GM18508 (cell line): ENCODE results near the gene BCL2L1.
"Not testable (repeated sequence)": the region's sequence is repeated elsewhere in the genome, so short reads cannot be mapped to it uniquely, and the experiment has no call there.

Experiments used
- ATAC-seq: cut with Tn5 transposase; IDR thresholded peaks from one replicate; pipeline ENCODE4 v1.9.1; 2021; ENCODE audit warnings: moderate number of reproducible peaks; ENCODE audit not compliant: insufficient read depth, unreplicated experiment

BCL2L1 gene

DNA sequence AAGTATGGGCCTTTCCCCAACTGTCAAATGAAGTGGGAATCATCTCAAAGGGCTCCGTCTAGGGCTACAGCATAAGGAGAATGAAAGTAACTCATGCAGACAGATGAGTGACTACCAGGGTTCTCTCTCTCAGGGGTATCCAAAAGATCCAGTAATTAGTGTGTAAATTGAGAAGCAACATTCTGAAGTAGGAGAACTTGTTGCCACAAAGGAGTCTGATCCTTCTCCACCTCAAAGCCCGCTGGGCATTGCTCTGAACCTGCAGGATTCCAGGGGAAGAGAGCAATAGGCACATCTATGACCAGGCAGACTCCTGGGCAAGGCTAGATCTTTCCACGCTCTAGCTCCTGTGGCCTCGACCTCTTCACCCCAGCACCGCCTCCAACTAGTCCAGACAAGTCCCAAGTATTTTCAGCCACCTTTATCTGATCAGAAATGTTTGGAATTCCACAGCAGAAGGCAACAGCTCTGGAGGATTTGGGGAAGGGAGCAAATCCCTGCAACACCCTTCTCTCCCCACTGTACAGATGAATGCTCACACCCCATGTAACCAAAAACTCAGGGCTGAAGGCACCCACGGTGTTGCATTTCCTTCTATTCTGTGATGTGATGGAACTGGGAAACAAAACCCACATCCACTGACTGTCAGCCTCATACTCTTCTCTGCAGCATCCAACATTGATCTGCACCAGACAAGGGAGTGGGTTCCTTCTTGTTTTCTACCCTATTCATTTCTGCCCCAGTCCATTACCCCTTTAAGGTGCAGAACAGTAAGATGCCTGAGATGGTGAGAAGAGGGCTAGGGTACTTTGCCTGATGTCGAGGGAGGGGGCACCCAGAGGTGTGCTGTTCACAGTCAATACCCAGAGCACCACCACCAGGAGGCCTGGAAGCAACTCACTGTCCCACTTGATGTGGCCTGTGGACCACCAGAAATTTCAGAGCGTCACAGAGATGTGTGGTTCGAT, 44.0 kb downstream of the BCL2L1 start:
- ATAC-seq: no peak

DNA sequence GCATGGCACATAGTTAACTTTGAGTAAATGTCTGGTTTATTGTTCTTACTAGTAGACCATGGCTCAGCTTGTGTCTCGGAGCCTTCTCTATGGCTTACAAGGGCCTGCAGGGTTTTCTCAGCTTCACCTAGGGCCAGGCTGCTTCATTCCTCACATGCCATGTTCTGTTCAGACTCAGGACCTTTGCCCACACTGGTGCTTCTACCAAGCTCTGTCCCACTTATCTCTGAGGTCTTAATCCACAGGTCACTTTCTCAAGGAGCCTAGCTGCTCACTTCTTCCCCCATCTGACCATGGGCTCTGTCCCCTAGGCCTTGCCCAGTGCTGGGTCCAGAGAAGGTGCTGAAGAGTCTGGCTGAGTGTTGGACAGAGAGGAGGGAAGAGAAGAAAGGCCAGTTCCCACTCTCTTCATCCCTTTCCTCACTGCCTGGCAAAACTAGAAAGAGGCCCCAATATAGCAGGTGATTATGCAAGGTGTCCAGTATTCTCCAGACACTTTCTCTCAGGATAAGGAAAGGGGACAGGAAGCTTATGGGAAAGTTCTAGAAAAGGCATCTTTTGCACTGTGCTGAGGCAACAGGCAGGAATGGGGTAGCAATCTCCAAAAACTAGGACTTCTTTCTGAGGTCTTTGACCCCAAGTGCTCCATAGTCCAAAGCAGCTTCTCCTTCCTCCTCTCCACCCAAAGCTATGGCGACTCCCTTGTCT, 45.0 kb downstream of the BCL2L1 start:
- no peak for ATAC-seq

DNA sequence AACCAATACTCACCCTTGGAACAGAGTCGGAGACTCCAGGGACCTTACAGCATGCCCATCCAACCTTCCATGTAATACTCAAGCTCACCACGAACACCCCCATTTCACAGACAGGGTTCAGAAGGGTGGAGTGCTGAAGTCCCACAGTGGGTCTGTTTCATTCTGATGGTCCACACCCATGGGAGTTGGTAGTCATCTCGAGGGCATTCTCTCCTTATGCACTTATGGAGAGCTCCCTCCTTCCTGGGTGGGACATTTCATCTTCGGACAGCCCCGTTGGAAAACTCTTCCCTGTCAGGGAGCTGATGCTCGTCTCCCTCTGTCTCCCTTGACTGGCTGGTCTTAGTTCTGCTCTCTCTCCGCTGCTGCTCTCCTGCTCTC, 46.1 kb downstream of the BCL2L1 start:
- ATAC-seq: no peak

DNA sequence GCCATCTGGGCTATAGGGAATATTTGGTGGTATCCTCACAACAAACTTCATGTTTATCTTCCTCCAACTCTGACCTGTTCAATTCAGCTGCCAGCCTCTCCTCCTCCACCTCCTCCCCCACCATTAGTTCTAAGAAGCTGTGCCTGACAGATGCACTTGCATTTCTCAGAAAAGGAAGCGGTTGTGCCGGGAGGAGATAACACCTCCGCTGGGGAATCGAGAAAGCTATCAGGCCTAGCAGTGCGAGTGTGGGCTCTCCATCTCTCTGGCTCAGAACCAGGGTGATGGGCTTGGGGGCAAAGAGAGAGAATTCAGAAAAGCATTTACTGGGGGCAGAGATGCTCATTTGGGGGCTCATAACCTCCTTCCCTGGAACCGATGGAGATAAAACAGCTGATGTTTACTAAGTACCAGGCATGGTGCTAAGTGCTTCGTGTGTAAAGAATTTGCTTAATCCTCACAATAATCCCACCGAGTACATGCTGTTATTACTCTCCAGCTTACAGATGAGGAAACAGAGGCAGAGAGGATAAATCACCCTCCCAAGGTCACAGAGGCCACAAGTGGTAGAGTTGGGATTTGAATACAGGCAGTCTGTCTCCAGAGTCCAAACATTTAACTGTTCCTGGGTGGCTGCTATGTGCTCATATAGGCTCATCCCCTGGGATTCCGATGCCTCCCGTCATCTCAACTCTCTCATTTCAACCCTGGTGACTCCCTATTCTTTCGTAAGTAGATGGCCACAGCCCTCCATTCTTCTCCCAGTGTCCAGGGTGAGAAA, 46.6 kb downstream of the BCL2L1 start:
- ATAC-seq: no peak

DNA sequence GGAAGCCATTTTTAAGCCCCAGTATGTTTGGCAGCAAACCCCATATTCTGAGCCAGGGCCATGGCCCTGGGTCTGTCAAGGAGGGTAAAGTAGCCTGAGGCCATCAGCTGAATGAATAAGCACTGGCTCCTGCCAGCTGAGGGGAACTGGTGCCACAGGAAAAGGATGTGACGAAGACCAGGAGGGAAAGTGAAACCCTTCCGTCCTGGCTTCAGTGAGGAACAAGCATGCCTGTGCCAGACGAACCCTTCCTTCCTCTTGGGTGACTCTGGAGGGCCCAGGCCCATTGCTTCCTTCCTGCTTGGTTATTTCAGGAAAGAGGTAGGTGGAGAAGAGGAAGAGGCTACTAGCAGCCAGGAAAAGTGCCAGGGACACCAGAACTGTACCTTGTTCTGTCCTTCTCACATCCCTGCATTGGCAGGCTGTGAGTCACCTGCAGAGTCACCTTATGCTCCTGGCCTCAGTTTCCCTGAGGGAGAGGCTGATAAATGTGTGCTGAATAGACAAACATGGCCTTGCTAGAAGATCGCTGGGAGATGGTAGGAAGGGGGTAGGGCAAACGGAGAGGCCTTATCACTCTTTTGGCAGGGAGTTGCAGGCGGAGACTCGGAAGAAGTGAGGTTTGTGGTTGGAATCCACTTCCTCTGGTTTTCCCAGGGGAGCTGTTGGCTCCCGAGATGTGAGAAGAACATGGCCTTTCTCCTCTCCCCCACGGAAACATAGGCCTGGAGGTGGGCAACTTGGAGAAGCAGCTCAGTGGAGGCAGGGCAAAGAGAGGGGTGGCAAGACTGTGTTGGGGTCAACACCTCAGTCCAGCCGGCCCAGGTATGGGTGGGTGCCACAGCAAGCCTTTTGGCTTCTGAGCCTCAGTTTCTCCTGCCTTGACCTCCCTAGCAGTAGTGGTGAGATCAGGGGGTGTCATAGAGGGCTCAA, 47.5 kb downstream of the BCL2L1 start:
- no peak for ATAC-seq

DNA sequence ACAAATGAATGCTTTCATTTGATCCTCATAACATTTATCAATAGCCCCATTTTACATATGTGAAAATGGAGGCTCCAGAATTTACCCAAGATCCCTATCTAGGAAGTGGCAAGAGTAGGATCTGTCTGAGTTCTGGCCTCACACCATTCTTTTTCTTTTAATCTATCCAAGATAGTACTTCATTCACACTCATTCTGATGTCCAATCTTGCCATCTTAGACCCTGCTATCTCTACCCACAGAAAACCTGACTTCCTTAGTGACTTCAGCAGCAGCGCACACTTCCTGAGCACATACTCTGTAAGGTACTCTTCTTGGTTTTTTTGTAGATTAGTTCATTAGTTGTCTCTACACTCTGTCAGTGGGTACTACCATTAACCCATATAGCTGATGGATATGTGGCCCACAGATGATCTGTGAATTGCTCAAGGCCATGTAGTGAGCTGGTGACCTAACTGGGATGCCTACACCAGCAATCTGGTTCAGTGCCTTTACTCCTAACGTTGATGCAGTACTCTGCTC, 48.7 kb downstream of the BCL2L1 start:
- ATAC-seq: no peak

DNA sequence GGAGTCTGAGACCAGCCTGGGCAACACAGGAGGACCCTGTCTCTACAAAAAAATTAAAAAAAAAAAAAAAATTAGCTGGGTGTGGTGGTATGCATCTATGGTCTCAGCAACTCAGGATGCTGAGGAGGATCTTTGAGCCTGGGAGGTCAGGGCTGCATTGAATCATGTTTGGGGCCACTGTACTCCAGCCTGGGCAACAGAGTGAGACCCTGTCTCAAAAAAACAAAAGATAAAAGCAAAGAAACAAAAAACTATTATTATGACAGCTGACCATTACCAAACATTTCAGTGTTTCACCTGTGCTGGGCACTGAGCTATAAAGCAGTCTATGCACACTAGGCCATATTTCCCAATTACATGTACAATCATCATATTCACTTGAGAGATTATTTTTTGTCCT, 49.2 kb downstream of the BCL2L1 start:
- no peak for ATAC-seq

DNA sequence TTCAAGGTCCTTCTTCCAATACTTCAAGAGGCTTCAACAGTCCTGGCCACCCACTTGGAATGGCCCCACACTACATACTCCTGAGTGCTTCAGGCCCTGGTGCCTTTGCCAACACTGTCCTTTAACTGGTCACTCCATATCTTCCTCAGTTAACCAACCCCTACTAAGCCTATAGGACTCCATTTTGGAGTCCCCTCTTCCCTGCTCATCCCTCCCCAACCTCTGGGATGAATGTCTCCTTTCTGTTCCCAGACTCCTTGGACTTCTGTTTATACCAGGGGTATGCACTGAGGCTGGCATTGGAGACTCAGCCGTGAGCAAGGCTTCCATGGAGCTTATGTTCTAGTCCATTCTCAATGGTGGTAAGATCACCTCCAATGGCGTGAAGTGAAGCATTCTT, 51.3 kb downstream of the BCL2L1 start:
- no peak for ATAC-seq

DNA sequence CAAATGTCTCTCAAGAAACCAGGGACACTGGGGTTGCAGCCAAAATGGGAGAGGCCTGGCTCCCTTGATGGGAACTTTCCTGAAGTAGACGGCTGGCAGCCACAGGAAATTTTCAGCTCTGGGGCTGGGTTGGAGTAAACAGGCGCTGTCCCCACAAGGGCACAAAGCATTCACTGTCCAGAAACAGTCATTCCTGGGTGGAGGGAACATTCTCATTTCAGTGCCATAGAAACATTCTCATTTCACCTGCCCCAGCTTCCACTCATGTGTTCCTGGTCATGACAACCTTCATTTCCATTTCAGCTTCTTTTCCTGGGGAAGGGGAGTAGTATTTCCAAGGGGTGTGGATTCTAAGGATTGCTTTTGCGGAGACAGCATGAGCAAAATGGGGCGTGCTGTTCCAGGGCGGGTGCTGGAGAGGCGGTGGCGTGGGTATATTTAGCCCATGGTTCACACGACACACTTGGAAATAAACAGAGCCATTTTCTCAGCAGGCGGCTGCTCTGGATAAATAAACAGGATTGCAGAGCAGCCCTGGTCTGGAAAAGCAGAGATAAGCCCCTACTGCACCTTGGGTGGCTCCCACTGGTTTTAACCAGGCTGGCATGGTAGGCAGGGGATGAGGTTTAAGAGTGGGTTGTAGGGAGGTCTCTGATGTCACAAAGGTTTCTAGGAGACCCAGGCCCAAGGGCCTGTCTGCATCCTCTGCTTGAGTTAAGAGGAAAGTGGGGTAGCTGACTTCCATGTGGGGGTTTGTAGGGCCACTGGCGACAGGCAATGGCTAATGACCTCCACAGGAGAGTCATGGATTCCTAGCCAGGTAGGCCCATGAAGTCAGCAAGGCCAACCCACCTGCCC, 52.1 kb downstream of the BCL2L1 start:
- ATAC-seq: no peak

DNA sequence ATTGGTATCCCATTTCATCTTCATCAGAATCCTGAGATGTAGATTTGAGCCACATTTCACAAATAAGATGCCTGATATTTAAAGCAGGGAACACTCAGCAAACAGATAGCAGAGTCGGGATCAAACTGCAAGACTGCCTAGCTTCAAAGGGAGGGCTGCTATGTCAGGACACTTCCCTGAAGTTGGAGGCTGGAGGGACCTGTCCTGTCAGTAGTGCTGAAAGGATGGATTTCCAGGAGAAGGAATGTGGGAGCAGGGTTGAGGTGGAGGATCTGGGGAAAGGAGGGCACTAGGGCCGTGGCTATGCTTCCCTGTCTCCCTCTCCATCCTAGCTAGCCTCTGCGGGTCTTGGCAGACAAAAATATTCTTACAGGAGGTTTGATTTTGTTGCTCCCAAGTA, 52.8 kb downstream of the BCL2L1 start:
- no peak for ATAC-seq

DNA sequence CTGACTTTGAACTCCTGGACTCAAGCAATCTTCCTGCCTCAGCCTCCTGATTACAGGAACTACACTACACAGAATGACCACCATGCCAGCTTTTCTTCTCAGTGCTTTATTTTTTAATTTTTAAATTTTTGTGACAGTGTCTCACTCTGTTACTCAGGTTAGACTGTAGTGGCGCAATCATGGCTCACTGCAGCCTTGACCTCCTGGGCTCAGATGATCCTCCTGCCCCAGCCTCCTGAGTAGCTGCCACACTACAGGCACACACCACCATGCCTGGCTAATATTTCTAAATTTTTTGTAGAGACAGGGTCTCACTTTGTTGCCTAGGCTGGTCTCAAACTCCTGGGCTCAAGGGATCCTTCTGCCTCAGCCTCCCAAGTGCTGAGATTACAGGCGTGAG, 53.7 kb downstream of the BCL2L1 start:
- not testable (repeated sequence) for ATAC-seq

DNA sequence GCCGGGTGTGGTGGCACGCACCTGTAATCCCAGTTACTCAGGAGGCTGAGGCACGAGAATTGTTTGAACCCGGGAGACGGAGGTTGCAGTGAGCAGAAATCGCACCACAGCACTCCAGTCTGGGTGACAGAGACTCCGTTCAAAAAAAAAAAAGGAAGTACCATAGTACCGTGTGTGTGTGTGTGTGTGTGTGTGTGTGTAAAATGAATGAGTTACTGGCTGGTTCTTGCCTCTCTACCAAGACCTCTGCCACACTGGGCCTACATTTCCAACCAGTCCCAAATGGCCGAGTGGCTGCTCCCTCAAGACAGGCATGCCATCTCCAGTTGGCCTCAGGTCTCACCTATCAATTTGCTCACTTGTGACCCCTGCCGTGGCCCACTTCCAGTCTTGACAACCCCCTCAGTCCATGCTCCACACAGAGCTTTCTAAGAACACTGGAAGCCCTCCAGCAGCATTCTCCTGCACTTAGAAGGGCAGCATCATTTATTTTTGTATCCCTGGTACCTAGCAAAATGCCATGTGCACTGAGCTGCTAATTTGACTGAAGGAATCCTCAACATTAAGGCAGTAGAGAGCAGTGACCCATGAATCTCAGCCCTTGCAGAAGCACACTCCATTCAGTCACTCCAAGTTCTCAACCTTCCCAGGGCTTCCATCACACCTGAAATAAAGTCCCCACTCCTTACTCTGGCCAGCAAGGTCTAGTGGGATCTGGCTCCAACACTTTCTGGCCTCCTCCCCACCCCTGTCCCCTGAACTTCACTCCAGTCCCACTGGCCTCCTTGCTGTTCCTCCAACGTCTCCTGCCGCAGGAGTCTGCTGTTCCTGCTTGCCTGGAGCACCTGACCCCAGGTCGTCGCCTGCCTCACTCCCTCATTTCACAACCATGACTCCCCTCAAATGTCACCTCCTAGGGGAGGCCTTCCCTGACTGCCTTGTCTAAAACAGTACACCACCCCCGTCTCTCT, 55.1 kb downstream of the BCL2L1 start:
- no peak for ATAC-seq

DNA sequence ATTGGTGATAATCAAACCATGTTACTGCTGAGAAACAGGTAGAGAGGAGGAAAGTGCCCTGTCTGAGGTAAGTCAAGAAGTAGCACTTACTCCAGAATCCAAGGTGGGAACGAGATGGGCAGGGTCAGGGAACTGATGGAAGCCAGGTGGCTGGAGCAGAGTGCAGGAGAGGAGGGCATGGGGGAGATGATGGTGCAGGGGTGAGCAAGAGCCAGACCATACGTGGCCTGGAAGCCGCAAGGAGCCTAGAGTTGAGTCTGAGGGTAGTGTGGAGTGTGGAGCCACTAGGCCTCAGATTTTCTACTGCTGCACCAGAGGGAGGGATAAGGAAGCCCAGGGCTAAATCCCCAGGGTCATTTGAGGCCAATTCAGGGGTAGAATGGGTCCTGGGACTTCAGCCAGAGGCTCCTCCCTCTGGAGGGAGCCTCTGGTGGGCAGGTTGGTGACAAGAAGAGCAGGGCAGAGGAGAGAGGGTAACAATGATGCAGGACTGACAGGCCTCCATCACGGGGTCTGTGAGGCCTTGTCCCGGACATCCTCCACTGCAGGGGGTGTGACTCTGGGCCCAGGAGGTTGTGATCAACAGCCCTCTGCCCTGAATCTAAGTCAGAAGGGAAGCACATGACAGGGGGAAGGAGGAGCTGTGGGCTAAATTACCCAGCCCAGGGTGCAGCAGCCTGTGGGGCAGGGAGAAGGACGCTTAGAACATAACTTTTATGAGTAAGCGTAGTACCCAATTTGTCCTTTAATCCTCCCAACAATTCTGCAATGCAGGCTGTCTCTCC, 56.2 kb downstream of the BCL2L1 start:
- no peak for ATAC-seq

DNA sequence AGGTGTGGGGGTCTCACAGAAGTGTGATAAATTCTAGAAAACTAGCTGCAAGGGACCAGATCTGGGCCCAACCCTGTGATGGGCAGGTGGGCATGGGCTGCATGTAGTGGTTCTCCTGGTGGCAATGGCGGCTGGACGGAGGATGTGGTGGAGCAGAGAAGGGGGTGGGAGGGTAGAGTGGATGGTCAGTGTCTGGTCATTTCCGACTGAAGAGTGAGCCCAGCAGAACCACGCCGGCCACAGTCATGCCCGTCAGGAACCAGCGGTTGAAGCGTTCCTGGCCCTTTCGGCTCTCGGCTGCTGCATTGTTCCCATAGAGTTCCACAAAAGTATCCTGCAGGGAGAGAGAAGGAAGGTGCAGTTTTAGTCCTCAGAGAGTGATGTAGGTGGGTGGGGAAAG, 56.9 kb downstream of the BCL2L1 start:
- no peak for ATAC-seq

DNA sequence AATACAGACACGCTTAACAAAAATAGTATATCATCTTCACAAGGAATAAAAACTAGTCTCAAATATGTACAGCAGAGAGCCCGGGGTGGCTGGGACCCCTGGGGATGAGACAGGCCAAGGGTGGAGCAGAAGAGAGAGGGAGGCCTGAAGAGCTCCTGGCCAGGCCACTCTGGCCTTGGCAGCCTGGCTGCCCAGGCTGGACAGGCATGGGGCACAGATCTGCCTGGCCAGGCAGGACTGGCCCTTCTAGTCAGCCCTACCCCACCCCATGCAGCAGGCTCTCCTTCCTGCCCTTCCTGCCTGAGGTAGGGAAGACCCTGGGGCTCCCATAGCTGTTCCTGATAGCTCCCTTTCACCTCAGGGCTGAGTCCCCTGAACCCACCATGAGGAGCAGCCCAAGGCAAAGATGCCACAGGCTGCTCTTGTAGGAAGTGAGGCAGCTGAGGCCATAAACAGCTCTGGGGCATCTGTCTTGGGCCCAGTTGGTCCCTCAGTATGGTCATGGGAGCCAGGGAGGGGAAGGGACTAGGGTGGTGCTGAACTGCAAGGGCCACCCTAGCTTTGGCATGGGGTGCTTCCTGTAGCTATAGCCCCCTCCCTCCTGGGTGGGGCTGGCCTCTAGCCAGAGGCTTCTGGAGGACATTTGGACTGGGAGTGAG, 57.8 kb downstream of the BCL2L1 start:
- no peak for ATAC-seq
